Thyroid gland (tissue), 4 donors: ENCODE measurements around the gene SRPK3. TPM values are rescaled to one million over a fixed set of nuclear protein-coding genes. Genes with fewer than 3 reads are reported as not detected.

ENCODE experiments used
- DNase-seq, 2 donors: peaks; one replicate each; pipeline ENCODE4 v3.0.0-alpha.2; 2019
- H3K27ac ChIP-seq, 3 donors: fragments of 200-600 bp; sonication (generic); 1 replicate in 2 of 3; 2 replicates in 1 of 3; pipeline ENCODE4 v1.5.1; 2016 to 2019; ENCODE audit warnings: mild to moderate bottlenecking in 1 of 3, moderate library complexity in 1 of 3
- H3K27me3 ChIP-seq: fragments of 200-600 bp; sonication (generic); one replicate; pipeline ENCODE4 v1.5.1; 2019
- H3K36me3 ChIP-seq, 2 donors: fragments of 200-600 bp; sonication (generic); one replicate each; pipeline ENCODE4 v1.5.1; 2016 to 2019
- H3K4me1 ChIP-seq, 2 donors: fragments of 200-600 bp; sonication (generic); one replicate each; pipeline ENCODE4 v1.5.1; 2017 to 2019
- H3K4me3 ChIP-seq, 3 donors: fragments of 200-600 bp; sonication (generic); replicated peaks in 1 of 3; 1 replicate in 2 of 3; 2 replicates in 1 of 3; pipeline ENCODE4 v1.5.1; 2016; ENCODE audit warnings: mild to moderate bottlenecking in 1 of 3
- H3K9me3 ChIP-seq: fragments of 200-600 bp; sonication (generic); one replicate; pipeline ENCODE4 v1.5.1; 2017
- POLR2A ChIP-seq, 2 donors: fragments of 450-650 bp; IDR thresholded peaks; one replicate each; pipeline ENCODE4 v1.6.1; 2017; ENCODE audit warnings: antibody characterized with exemption in 2 of 2, mild to moderate bottlenecking in 2 of 2, moderate library complexity in 1 of 2
- WGBS, 2 donors: methylation state at CpG; one replicate each; pipeline ENCODE4 v1.1.5; 2017; 5-methylcytosine and 5-hydroxymethylcytosine counted together
- intact Hi-C: fragments of 100-400 bp; cut with DNase I; formaldehyde crosslinking; loops from one replicate; pipeline ENCODE4 v1.15.1; 2023
- total RNA-seq, 4 donors: library from RNA; depleted of rRNA; stranded (reverse); fragments of >200 nt; gene quantifications; one replicate each; pipeline ENCODE4 v1.2.3, GENCODE V29; 2016
- TF ChIP-seq, protein P1 (sequence below), 6 experiments: fragments of 200-600 bp in 3 of 6; fragments of 450-650 bp in 3 of 6; sonication (generic) in 3 of 6; IDR thresholded peaks; one replicate each; pipeline ENCODE4 v1.5.1; 2016 to 2019; ENCODE audit warnings: antibody characterized with exemption in 6 of 6, mild to moderate bottlenecking in 2 of 6, inconsistent platforms in 1 of 6, moderate library complexity in 1 of 6

The SRPK3 gene
- total RNA-seq, 4 donors from 2014 or later = 0.22 TPM; not detected in 3

DNA sequence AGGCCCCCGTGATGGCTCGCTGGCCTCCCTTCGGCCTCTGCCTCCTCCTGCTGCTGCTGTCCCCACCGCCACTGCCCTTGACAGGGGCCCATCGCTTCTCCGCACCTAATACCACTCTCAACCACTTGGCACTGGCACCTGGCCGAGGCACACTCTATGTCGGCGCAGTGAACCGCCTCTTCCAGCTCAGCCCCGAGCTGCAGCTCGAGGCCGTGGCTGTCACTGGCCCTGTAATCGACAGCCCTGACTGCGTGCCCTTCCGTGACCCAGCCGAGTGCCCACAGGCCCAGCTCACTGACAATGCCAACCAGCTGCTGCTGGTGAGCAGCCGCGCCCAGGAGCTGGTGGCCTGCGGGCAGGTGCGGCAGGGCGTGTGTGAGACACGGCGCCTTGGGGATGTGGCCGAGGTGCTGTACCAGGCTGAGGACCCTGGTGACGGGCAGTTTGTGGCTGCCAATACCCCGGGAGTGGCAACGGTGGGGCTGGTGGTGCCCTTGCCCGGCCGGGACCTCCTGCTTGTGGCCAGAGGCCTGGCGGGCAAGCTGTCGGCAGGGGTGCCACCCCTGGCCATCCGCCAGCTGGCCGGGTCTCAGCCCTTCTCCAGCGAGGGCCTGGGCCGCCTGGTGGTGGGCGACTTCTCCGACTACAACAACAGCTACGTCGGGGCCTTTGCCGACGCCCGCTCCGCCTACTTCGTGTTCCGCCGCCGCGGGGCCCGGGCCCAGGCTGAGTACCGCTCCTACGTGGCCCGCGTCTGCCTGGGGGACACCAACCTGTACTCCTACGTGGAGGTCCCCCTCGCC, 13.8 kb upstream of the SRPK3 start:
- Histone ChIP-seq H3K4me1 (no peaks in the 10 kb centered on the region), H3K9me3 (no peaks in the 10 kb centered on the region), H3K36me3 (no peaks in the 10 kb centered on the region), H3K27me3 (no peaks in the 10 kb centered on the region), H3K4me3 (no peak overlapping the region), H3K27ac (no peak overlapping the region)
- DNase-seq = no peak
- WGBS, 2 donors = 86 to 88% methylated on average over 8 to 11 of the region's 56 CpGs
- TF ChIP-seq, protein P1, sequence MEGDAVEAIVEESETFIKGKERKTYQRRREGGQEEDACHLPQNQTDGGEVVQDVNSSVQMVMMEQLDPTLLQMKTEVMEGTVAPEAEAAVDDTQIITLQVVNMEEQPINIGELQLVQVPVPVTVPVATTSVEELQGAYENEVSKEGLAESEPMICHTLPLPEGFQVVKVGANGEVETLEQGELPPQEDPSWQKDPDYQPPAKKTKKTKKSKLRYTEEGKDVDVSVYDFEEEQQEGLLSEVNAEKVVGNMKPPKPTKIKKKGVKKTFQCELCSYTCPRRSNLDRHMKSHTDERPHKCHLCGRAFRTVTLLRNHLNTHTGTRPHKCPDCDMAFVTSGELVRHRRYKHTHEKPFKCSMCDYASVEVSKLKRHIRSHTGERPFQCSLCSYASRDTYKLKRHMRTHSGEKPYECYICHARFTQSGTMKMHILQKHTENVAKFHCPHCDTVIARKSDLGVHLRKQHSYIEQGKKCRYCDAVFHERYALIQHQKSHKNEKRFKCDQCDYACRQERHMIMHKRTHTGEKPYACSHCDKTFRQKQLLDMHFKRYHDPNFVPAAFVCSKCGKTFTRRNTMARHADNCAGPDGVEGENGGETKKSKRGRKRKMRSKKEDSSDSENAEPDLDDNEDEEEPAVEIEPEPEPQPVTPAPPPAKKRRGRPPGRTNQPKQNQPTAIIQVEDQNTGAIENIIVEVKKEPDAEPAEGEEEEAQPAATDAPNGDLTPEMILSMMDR (IDR thresholded peaks at IDR 0.05) = no peak
- TF ChIP-seq POLR2A (IDR thresholded peaks at IDR 0.05) = no peak
- intact Hi-C loops = loop anchor here (5.0 kb wide), 1 partner anchor 185 kb away; no protein-coding TSS in a partner anchor

DNA sequence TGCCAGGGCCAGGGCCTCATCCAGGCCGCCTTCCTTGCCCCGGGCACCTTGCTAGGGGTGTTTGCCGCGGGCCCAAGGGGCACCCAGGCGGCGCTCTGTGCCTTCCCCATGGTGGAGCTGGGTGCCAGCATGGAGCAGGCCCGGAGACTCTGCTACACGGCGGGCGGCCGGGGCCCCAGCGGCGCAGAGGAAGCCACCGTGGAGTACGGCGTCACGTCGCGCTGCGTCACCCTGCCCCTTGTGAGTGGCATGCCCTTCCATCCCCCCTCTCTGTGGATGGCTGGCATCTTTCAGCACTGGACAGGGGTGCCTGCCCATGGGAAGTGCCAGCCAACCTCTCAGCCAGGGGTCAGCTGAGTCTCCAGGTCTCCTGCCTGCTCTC, 13.2 kb upstream of the SRPK3 start:
- no peak overlapping the region for H3K27ac ChIP-seq
- TF ChIP-seq POLR2A (IDR thresholded peaks at IDR 0.05) = no peak
- TF ChIP-seq, protein P1 (IDR thresholded peaks at IDR 0.05) = no peak
- H3K27me3 ChIP-seq = no peaks in the 10 kb centered on the region
- 94% methylated on average over 10 of the region's 20 CpGs; no CpG with 5 or more reads in 1 of the 2 donors for WGBS, 2 donors
- intact Hi-C loops = loop anchor here (5.0 kb wide), 1 partner anchor 185 kb away; no protein-coding TSS in a partner anchor
- H3K9me3 ChIP-seq = no peaks in the 10 kb centered on the region
- no peaks in the 10 kb centered on the region for H3K4me1 ChIP-seq
- no peak overlapping the region for H3K4me3 ChIP-seq
- no peaks in the 10 kb centered on the region for H3K36me3 ChIP-seq
- DNase-seq = no peak

DNA sequence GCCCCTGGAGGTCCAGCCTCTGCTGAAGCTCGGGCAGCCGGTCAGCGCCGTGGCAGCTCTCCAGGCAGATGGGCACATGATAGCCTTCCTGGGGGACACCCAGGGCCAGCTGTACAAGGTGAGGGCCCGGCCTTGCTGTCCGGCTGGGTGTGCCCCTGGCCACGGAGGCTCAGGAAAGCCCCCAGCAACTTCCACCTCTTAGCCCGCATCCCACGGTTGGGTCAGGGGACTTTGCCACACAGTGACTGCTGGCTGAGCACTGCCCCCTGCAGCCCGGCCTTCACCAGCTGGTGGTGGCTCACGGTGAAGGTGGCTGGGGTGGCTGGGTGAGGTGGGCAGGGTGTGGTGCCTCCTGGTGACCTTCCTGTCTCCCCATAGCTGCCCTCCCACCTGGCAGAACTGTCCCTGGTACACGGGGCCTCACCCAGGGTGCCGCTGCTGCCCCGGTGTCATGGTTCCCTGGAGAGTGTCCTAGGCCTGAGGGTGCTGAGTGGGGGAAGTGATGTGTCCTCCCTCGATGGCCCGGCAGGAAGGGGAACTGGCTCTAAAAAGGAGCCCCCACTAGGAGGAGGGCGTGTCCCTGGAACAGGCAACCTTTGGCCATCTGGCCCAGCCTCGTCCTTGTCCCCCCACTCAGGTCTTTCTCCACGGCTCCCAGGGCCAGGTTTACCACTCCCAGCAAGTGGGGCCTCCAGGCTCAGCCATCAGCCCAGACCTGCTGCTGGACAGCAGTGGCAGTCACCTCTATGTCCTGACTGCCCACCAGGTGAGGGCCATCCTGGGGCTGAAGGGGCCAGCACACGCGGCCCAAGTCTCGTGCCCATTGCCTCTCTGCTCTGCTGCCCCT, 12.3 kb upstream of the SRPK3 start:
- no peaks in the 10 kb centered on the region for H3K9me3 ChIP-seq
- no peak overlapping the region for H3K4me3 ChIP-seq
- no peaks in the 10 kb centered on the region for H3K4me1 ChIP-seq
- no peaks in the 10 kb centered on the region for H3K36me3 ChIP-seq
- no peak for DNase-seq
- TF ChIP-seq, protein P1 (IDR thresholded peaks at IDR 0.05) = no peak
- no peak for TF ChIP-seq POLR2A (IDR thresholded peaks at IDR 0.05)
- no peaks in the 10 kb centered on the region for H3K27me3 ChIP-seq
- intact Hi-C loops = loop anchor here (5.0 kb wide), 1 partner anchor 184 kb away; no protein-coding TSS in a partner anchor
- H3K27ac ChIP-seq = no peak overlapping the region
- WGBS, 2 donors = 87% methylated on average over 6 of the region's 22 CpGs; no CpG with 5 or more reads in 1 of the 2 donors

DNA sequence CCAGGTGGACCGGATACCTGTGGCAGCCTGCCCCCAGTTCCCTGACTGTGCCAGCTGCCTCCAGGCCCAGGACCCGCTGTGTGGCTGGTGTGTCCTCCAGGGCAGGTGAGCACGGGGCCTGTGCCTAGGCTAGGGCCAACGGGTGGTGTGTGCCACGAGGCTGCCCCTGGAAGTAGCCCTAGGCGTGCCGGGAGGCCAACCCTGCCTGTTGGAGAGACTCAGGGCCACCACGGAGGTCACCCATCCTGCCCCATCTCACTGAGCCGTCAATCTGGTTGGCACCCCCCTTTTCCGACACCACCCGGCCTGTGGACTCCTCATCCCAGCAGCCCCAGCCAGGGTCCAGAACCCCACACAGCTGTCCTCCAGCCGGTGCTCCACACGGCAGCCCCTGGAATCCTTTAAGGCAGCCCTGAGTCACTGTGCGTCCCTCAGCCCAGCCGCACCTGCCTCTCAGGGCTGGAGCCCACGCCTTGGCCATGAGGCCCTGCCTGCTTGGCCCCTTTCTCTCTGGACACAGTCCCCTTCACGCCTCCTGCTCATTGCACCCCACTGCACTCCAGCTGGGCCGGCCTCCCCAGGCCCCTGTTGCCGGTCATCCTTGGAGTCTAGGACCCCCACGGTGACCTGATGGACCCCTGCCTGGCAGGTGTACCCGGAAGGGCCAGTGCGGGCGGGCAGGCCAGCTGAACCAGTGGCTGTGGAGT, 11.5 kb upstream of the SRPK3 start:
- no peak overlapping the region for H3K27ac ChIP-seq
- intact Hi-C loops = loop anchor here (5.0 kb wide), 1 partner anchor 183 kb away; no protein-coding TSS in a partner anchor
- DNase-seq = no peak

More for the DNA sequence above, 11.5 kb upstream of the SRPK3 start:
- no peak overlapping the region for H3K4me3 ChIP-seq
- H3K9me3 ChIP-seq = no peaks in the 10 kb centered on the region
- no peaks in the 10 kb centered on the region for H3K27me3 ChIP-seq
- 90 to 93% methylated on average over 4 to 9 of the region's 23 CpGs for WGBS, 2 donors
- TF ChIP-seq POLR2A (IDR thresholded peaks at IDR 0.05) = no peak
- TF ChIP-seq, protein P1 (IDR thresholded peaks at IDR 0.05) = no peak
- no peaks in the 10 kb centered on the region for H3K36me3 ChIP-seq
- H3K4me1 ChIP-seq = no peaks in the 10 kb centered on the region
